Stomach (tissue), 9 donors: ENCODE data around the gene TFIP11. TPM values are rescaled to one million over a fixed set of nuclear protein-coding genes. Genes with fewer than 3 reads are reported as not detected.

Experiments
- DNase-seq, 2 donors: peaks; one replicate each; pipeline versions ENCODE4 v3.0.0 to v3.0.0-alpha.2; 2013 to 2019
- H3K27ac ChIP-seq, 5 donors: fragments of 200-600 bp in 4 of 5; sonication (generic) in 4 of 5; one replicate each; pipeline ENCODE4 v1.5.1; 2013 to 2019; ENCODE audit warnings: mild to moderate bottlenecking in 1 of 5, moderate library complexity in 1 of 5
- H3K27me3 ChIP-seq, 3 donors: fragments of 200-600 bp; sonication (generic); one replicate each; pipeline ENCODE4 v1.5.1; 2017 to 2019; ENCODE audit warnings: mixed run types in 1 of 3
- H3K36me3 ChIP-seq, 4 donors: fragments of 200-600 bp; sonication (generic); 1 replicate in 3 of 4; 2 replicates in 1 of 4; pipeline ENCODE4 v1.5.1; 2016 to 2019
- H3K4me1 ChIP-seq, 4 donors: fragments of 200-600 bp; sonication (generic); one replicate each; pipeline ENCODE4 v1.5.1; 2016 to 2019
- H3K4me3 ChIP-seq, 4 donors: fragments of 200-600 bp; sonication (generic) in 3 of 4; one replicate each; pipeline ENCODE4 v1.5.1; 2016 to 2019; ENCODE audit warnings: mild to moderate bottlenecking in 1 of 4
- H3K9me3 ChIP-seq, 4 donors: fragments of 200-600 bp; sonication (generic); one replicate each; pipeline ENCODE4 v1.5.1; 2016 to 2019
- CTCF ChIP-seq, 7 experiments: fragments of 450-650 bp in 4 of 7; fragments of 200-600 bp in 3 of 7; sonication (generic) in 3 of 7; IDR thresholded peaks; one replicate each; pipeline ENCODE4 v1.5.1; 2016 to 2019; ENCODE audit warnings: antibody characterized with exemption in 7 of 7, control low read depth in 2 of 7, mild to moderate bottlenecking in 1 of 7
- EP300 ChIP-seq: sonication (generic); formaldehyde crosslinking; IDR thresholded peaks from one replicate; pipeline ENCODE4 v1.6.1; 2017; ENCODE audit warnings: antibody characterized with exemption
- POLR2A ChIP-seq, 4 donors: fragments of 450-650 bp; IDR thresholded peaks; one replicate each; pipeline ENCODE4 v1.6.1; 2016; ENCODE audit warnings: antibody characterized with exemption in 4 of 4, control low read depth in 2 of 4, mild to moderate bottlenecking in 1 of 4, moderate library complexity in 1 of 4
- POLR2AphosphoS5 ChIP-seq, 3 donors: sonication (generic); formaldehyde crosslinking; IDR thresholded peaks; one replicate each; pipeline ENCODE4 v1.6.1; 2016; ENCODE audit warnings: antibody characterized with exemption in 3 of 3
- WGBS, 5 donors: extraction: QIAGEN DNeasy Blood & Tissue Kit in 3 of 5; methylation state at CpG; one replicate each; pipeline versions ENCODE4 v1.1.5 to v1.1.7; 2013 to 2018; 5-methylcytosine and 5-hydroxymethylcytosine counted together
- intact Hi-C: fragments of 100-400 bp; cut with DNase I; formaldehyde crosslinking; loops from one replicate; pipeline ENCODE4 v1.15.1; 2023; ENCODE audit warnings: low total_unique reads
- polyA plus RNA-seq, 3 donors: library from polyadenylated mRNA; stranded (reverse); fragments of 200-250 nt; gene quantifications; one replicate each; pipeline ENCODE4 v1.2.3, GENCODE V29; 2013
- total RNA-seq, 5 donors: library from RNA; depleted of rRNA; stranded (reverse); fragments of >200 nt; gene quantifications; one replicate each; pipeline versions ENCODE4 v1.1.0 to v1.2.3, GENCODE V29; 2014 to 2016
- donor health status: healthy with polysubstance abuse.
- donor health status: Bipolar disorder and iron deficiency.
- donor health status: healthy.

Gene TFIP11
- total and polyA plus RNA-seq, 8 donors = 11.6 to 48.7 (median 22.3) TPM

- Histone ChIP-seq H3K36me3 (no peaks in the 10 kb centered on the region), H3K4me1 (peaks cover 4 to 6% (median 5%) of the 10 kb centered on the region in 4 donors), H3K4me3 (no peak overlapping the region), H3K27me3 (no peaks in the 10 kb centered on the region), H3K27ac (no peak overlapping the region), H3K9me3 (no peaks in the 10 kb centered on the region)
- TF ChIP-seq CTCF (IDR thresholded peaks at IDR 0.05) (no peak), EP300 (no peak), POLR2A (IDR thresholded peaks at IDR 0.05) (no peak), POLR2AphosphoS5 (IDR thresholded peaks at IDR 0.05) (no peak)
- intact Hi-C loops = no loop called here
- DNase-seq = no peak
- WGBS, 5 donors = 64 to 83% (median 75%) methylated on average over 3 of the region's 3 CpGs
Observed at GRCh38 chr22:26558248-26558895, 46.1 kb upstream of the TFIP11 start.

GRCh38 chr22:26556904-26557303, 44.6 kb upstream of the TFIP11 start:
- intact Hi-C loops = no loop called here
- DNase-seq = no peak
- no peaks in the 10 kb centered on the region for H3K36me3 ChIP-seq
- no peaks in the 10 kb centered on the region for H3K9me3 ChIP-seq
- TF ChIP-seq CTCF (IDR thresholded peaks at IDR 0.05) (no peak), POLR2A (IDR thresholded peaks at IDR 0.05) (no peak), POLR2AphosphoS5 (IDR thresholded peaks at IDR 0.05) (no peak), EP300 (no peak)
- H3K27ac ChIP-seq = no peak overlapping the region
- no peaks in the 10 kb centered on the region for H3K27me3 ChIP-seq
- WGBS, 5 donors = 81 to 89% (median 86%) methylated on average over 5 of the region's 5 CpGs
- H3K4me3 ChIP-seq = no peak overlapping the region
- peaks cover 3 to 9% (median 3%) of the 10 kb centered on the region in 4 donors for H3K4me1 ChIP-seq

- intact Hi-C loops = no loop called here
- DNase-seq = no peak
- Histone ChIP-seq H3K4me1 (peaks cover 0 to 9% (median 0%) of the 10 kb centered on the region in 4 donors), H3K27ac (no peak overlapping the region), H3K36me3 (no peaks in the 10 kb centered on the region), H3K27me3 (no peaks in the 10 kb centered on the region), H3K4me3 (no peak overlapping the region), H3K9me3 (no peaks in the 10 kb centered on the region)
- TF ChIP-seq EP300 = no peak
- TF ChIP-seq CTCF (IDR thresholded peaks at IDR 0.05) = no peak
- TF ChIP-seq POLR2A (IDR thresholded peaks at IDR 0.05) = no peak
- TF ChIP-seq POLR2AphosphoS5 (IDR thresholded peaks at IDR 0.05) = no peak
- 85 to 94% (median 88%) methylated on average over 10 to 11 of the region's 11 CpGs for WGBS, 5 donors
Observed at GRCh38 chr22:26555478-26555877, 43.2 kb upstream of the TFIP11 start.

- DNase-seq = no peak
- no peaks in the 10 kb centered on the region for H3K27me3 ChIP-seq
- H3K27ac ChIP-seq = no peak overlapping the region
- 79 to 85% (median 81%) methylated on average over 6 of the region's 6 CpGs for WGBS, 5 donors
- H3K4me1 ChIP-seq = peaks cover 0 to 9% (median 0%) of the 10 kb centered on the region in 4 donors
- TF ChIP-seq EP300 = no peak
- TF ChIP-seq POLR2A (IDR thresholded peaks at IDR 0.05) = no peak
- no peak for TF ChIP-seq POLR2AphosphoS5 (IDR thresholded peaks at IDR 0.05)
- TF ChIP-seq CTCF (IDR thresholded peaks at IDR 0.05) = no peak
- H3K36me3 ChIP-seq = no peaks in the 10 kb centered on the region
- intact Hi-C loops = no loop called here
- H3K4me3 ChIP-seq = no peak overlapping the region
- no peaks in the 10 kb centered on the region for H3K9me3 ChIP-seq
Observed at GRCh38 chr22:26554956-26555355, 42.7 kb upstream of the TFIP11 start.
